PFSK-1 (cell line): ENCODE data around the gene C18orf54.

Experiments
- FOXP2 ChIP-seq: optimal IDR thresholded peaks from 2 replicates; pipeline ENCODE3; 2011; ENCODE audit warnings: borderline replicate concordance, control low read depth, inconsistent platforms; ENCODE audit not compliant: insufficient read depth; ENCODE audit errors: extremely low read length, extremely low read depth
- POLR2AphosphoS5 ChIP-seq: IDR thresholded peaks from 2 replicates; pipeline ENCODE4 v1.6.1; 2012; ENCODE audit warnings: low read depth, mild to moderate bottlenecking, control low read depth, low read length, moderate library complexity
- REST ChIP-seq, 2 experiments: IDR thresholded peaks; 2 replicates each; pipeline versions ENCODE4 v1.6.1 to v1.8.0; 2011 to 2012; ENCODE audit warnings: low read depth in 2 of 2, low read length in 2 of 2, control low read depth in 1 of 2, inconsistent platforms in 1 of 2, mild to moderate bottlenecking in 1 of 2, moderate library complexity in 1 of 2; ENCODE audit not compliant: insufficient read depth in 1 of 2
- SIN3A ChIP-seq: IDR thresholded peaks from 2 replicates; pipeline ENCODE4 v1.6.1; 2012; ENCODE audit warnings: mild to moderate bottlenecking, low read length, moderate library complexity, borderline replicate concordance; ENCODE audit not compliant: insufficient read depth
- TAF1 ChIP-seq: IDR thresholded peaks from 2 replicates; pipeline ENCODE4 v1.6.1; 2012; ENCODE audit warnings: low read length, control low read depth, borderline replicate concordance; ENCODE audit not compliant: insufficient read depth

Gene C18orf54

DNA sequence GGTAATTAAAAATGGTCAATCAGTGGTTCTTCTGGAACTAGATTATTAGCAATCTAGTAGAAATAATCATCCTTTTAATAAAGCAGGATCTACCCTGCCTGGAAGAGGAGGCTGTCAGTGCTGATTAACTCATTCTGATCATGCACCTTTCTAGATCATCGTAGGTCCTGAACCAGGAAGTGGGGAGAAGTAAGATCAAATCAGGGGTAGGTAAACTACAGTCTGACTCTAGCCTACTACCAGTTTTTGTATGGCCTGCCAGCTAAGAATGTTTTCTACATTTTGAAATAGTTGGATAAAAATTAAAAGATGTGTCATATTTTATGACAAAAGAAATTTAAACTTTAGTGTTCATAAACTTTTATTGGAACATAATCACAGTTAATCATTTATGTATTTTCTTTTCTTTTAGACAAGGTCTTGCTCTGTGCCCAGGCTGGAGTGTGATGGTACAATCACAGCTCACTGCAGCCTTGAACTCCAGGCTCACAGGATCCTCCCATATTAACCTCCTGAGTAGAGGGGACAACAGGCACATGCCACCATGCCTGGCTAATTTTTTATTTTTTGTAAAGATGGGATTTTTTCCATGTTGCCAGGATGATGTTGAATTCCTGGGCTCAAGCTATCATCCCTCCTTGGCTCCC lies 36.1 kb downstream of the C18orf54 start:
- TF ChIP-seq POLR2AphosphoS5 (no peak), REST (IDR thresholded peaks at IDR 0.05; ENCODE audit: insufficient read depth in 1 of 2, low read depth in 2 of 2, low read length in 2 of 2) (no peak), SIN3A (no peak), TAF1 (no peak), FOXP2 (no peak)

GRCh38 chr18:54396760-54397159 lies 39.1 kb downstream of the C18orf54 start:
- TF ChIP-seq REST (IDR thresholded peaks at IDR 0.05; ENCODE audit: insufficient read depth in 1 of 2, low read depth in 2 of 2, low read length in 2 of 2) (no peak), POLR2AphosphoS5 (no peak), SIN3A (no peak), FOXP2 (no peak), TAF1 (no peak)

- TF ChIP-seq REST (IDR thresholded peaks at IDR 0.05; ENCODE audit: insufficient read depth in 1 of 2, low read depth in 2 of 2, low read length in 2 of 2) (no peak), FOXP2 (no peak), SIN3A (no peak), TAF1 (no peak), POLR2AphosphoS5 (no peak)
Measured at GRCh38 chr18:54405290-54405689, 47.6 kb downstream of the C18orf54 start.

DNA sequence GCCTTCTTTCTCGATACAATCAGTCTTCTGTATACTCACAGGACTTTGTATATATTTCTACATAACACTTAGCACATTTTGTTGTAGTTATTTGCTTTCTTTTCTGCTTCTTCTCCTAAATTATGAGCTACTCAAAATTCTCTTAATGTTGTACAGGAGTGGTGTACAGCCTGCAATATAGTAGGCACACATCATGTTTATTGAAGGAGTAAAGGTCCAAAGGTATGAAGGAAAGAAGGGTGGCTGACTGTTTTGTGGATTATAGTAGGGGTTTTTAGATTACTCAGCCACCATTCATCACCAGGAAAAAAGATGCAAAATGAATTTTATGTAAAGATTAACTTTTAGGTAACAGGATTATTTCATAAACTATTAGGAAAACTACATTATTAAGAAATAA lies 54.1 kb downstream of the C18orf54 start:
- no peak for TF ChIP-seq REST (IDR thresholded peaks at IDR 0.05; ENCODE audit: insufficient read depth in 1 of 2, low read depth in 2 of 2, low read length in 2 of 2)
- TF ChIP-seq FOXP2, result no peak
- TF ChIP-seq SIN3A, result no peak
- no peak for TF ChIP-seq TAF1
- TF ChIP-seq POLR2AphosphoS5, result no peak

GRCh38 chr18:54415086-54415485 lies 57.4 kb downstream of the C18orf54 start:
- TF ChIP-seq FOXP2 (no peak), REST (IDR thresholded peaks at IDR 0.05; ENCODE audit: insufficient read depth in 1 of 2, low read depth in 2 of 2, low read length in 2 of 2) (no peak), TAF1 (no peak), POLR2AphosphoS5 (no peak), SIN3A (no peak)
